GM19438 (cell line): ENCODE data around the gene LDB2.

Experiments
- ATAC-seq: cut with Tn5 transposase; IDR thresholded peaks from one replicate; pipeline ENCODE4 v1.9.1; 2021; ENCODE audit warnings: low read depth; ENCODE audit not compliant: unreplicated experiment

The LDB2 gene

GRCh38 chr4:16608611-16609125, 289.8 kb downstream of the LDB2 start:
- ATAC-seq: no peak

- ATAC-seq: no peak
Measured at GRCh38 chr4:16608123-16608522, 290.3 kb downstream of the LDB2 start.

- no peak for ATAC-seq
Measured at GRCh38 chr4:16607241-16608066, 291.0 kb downstream of the LDB2 start.

- ATAC-seq: no peak
Measured at GRCh38 chr4:16606691-16607090, 291.8 kb downstream of the LDB2 start.

- ATAC-seq: no peak
Measured at GRCh38 chr4:16603178-16603577, 295.3 kb downstream of the LDB2 start.

- ATAC-seq: no peak
Measured at GRCh38 chr4:16598597-16599206, 299.7 kb downstream of the LDB2 start.

- ATAC-seq: no peak
Measured at GRCh38 chr4:16597845-16598596, 300.4 kb downstream of the LDB2 start.

GRCh38 chr4:16597443-16597842, 301.0 kb downstream of the LDB2 start:
- no peak for ATAC-seq

GRCh38 chr4:16596267-16596666, 302.2 kb downstream of the LDB2 start:
- ATAC-seq: no peak

GRCh38 chr4:16594128-16594527, 304.3 kb downstream of the LDB2 start:
- no peak for ATAC-seq

GRCh38 chr4:16593386-16593785, 305.1 kb downstream of the LDB2 start:
- no peak for ATAC-seq

- no peak for ATAC-seq
Measured at GRCh38 chr4:16591272-16591826, 307.1 kb downstream of the LDB2 start.

GRCh38 chr4:16590797-16591196, 307.6 kb downstream of the LDB2 start:
- ATAC-seq: no peak

GRCh38 chr4:16588651-16589050, 309.8 kb downstream of the LDB2 start:
- no peak for ATAC-seq

- no peak for ATAC-seq
Measured at GRCh38 chr4:16588149-16588548, 310.3 kb downstream of the LDB2 start.

- no peak for ATAC-seq
Measured at GRCh38 chr4:16585053-16585452, 313.4 kb downstream of the LDB2 start.

GRCh38 chr4:16583764-16584163, 314.7 kb downstream of the LDB2 start:
- no peak for ATAC-seq

GRCh38 chr4:16582526-16582925, 315.9 kb downstream of the LDB2 start:
- ATAC-seq: no peak

- no peak for ATAC-seq
Measured at GRCh38 chr4:16582036-16582435, 316.4 kb downstream of the LDB2 start.

GRCh38 chr4:16581117-16581516, 317.3 kb downstream of the LDB2 start:
- no peak for ATAC-seq

- no peak for ATAC-seq
Measured at GRCh38 chr4:16580514-16580913, 317.9 kb downstream of the LDB2 start.
